GM12878 (cell line): ENCODE data around the gene GPBP1L1. TPM values are rescaled to one million over a fixed set of nuclear protein-coding genes. Genes with fewer than 3 reads are reported as not detected.

Experiments
- CUX1 ChIP-seq: IDR thresholded peaks from 2 replicates; pipeline ENCODE4 v1.6.1; 2012; ENCODE audit warnings: improper control_type of control experiment, low read depth, low read length; ENCODE audit not compliant: insufficient replicate concordance
- EED ChIP-seq: sonication (generic); IDR thresholded peaks from 2 replicates; pipeline ENCODE4 v1.6.1; 2016; ENCODE audit warnings: antibody characterized with exemption, low read depth
- NR2C1 ChIP-seq: fragments of 450-650 bp; IDR thresholded peaks from 2 replicates; pipeline ENCODE4 v1.6.1; 2017; ENCODE audit warnings: antibody characterized with exemption, mild to moderate bottlenecking, moderate library complexity
- RELB ChIP-seq: fragments of 450-650 bp; IDR thresholded peaks from 2 replicates; pipeline ENCODE4 v1.6.1; 2017; ENCODE audit warnings: low read depth, mild to moderate bottlenecking, moderate library complexity
- ZBED1 ChIP-seq: IDR thresholded peaks from 2 replicates; pipeline ENCODE4 v1.6.1; 2016; ENCODE audit warnings: borderline replicate concordance
- polyA plus RNA-seq, 11 experiments: library from polyadenylated mRNA; depleted of rRNA in 4 of 11; unstranded in 6 of 11; stranded (reverse) in 5 of 11; fragments of >200 nt; fragmentation: Nextera tagmentation in 4 of 11; fragmentation: Illumina TruSeq in 1 of 11; extraction: Ambion mirVana in 4 of 11; extraction: Trizol in 1 of 11; gene quantifications; 1 replicate in 1 of 11; 2 replicates in 10 of 11; pipeline versions ENCODE4 v1.2.1 to v1.2.3, GENCODE V29; 2011 to 2016; ENCODE audit warnings: inconsistent platforms in 2 of 11, missing spikeins in 2 of 11, low read depth in 1 of 11
- total RNA-seq, 4 experiments: library from RNA; depleted of rRNA in 3 of 4; stranded (reverse); fragments of >200 nt in 3 of 4; fragmentation: Illumina TruSeq in 1 of 4; extraction: Trizol in 1 of 4; gene quantifications; 2 replicates each; pipeline versions ENCODE4 v1.2.1 to v1.2.3, GENCODE V29; 2013 to 2021
- TF ChIP-seq, protein P1 (sequence below): fragments of 450-650 bp; IDR thresholded peaks from 2 replicates; pipeline ENCODE4 v1.6.1; 2016; ENCODE audit warnings: mild to moderate bottlenecking, moderate library complexity, borderline replicate concordance

Gene GPBP1L1
- total and polyA plus RNA-seq, 10 of the 15 experiments (the other 5 are each of a cell fraction or from before 2014, with no cell fraction given), result 37.3 to 91.6 (median 81.2) TPM

- TF ChIP-seq, protein P1, sequence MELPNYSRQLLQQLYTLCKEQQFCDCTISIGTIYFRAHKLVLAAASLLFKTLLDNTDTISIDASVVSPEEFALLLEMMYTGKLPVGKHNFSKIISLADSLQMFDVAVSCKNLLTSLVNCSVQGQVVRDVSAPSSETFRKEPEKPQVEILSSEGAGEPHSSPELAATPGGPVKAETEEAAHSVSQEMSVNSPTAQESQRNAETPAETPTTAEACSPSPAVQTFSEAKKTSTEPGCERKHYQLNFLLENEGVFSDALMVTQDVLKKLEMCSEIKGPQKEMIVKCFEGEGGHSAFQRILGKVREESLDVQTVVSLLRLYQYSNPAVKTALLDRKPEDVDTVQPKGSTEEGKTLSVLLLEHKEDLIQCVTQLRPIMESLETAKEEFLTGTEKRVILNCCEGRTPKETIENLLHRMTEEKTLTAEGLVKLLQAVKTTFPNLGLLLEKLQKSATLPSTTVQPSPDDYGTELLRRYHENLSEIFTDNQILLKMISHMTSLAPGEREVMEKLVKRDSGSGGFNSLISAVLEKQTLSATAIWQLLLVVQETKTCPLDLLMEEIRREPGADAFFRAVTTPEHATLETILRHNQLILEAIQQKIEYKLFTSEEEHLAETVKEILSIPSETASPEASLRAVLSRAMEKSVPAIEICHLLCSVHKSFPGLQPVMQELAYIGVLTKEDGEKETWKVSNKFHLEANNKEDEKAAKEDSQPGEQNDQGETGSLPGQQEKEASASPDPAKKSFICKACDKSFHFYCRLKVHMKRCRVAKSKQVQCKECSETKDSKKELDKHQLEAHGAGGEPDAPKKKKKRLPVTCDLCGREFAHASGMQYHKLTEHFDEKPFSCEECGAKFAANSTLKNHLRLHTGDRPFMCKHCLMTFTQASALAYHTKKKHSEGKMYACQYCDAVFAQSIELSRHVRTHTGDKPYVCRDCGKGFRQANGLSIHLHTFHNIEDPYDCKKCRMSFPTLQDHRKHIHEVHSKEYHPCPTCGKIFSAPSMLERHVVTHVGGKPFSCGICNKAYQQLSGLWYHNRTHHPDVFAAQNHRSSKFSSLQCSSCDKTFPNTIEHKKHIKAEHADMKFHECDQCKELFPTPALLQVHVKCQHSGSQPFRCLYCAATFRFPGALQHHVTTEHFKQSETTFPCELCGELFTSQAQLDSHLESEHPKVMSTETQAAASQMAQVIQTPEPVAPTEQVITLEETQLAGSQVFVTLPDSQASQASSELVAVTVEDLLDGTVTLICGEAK, result no peak
- TF ChIP-seq NR2C1 (no peak), RELB (no peak), EED (no peak), CUX1 (no peak), ZBED1 (no peak)
These were observed 7.2 kb downstream of the GPBP1L1 start (continued) for GRCh38 chr1:45679123-45679522.
